DND-41 (cell line): ENCODE results near the gene EIF2S2.

Source experiments
- ATAC-seq: fragments of 200-7000 bp; cut with Tn5 transposase; 3 replicates; pipeline ENCODE4 v1.9.1; 2021; ENCODE audit warnings: low read depth; ENCODE audit not compliant: insufficient read depth
- DNase-seq: peaks from one replicate; pipeline ENCODE4 v3.0.0-alpha.2; 2020
- H2AFZ ChIP-seq: 2 replicates; pipeline ENCODE4 v1.6.0; 2012; ENCODE audit warnings: low read depth, low read length
- H3K27ac ChIP-seq: 2 replicates; pipeline ENCODE4 v1.5.1; 2012; ENCODE audit warnings: low read length, inconsistent platforms
- H3K27me3 ChIP-seq: fragments of 200-600 bp; sonication (generic); 2 replicates; pipeline ENCODE4 v1.6.0; 2012; ENCODE audit warnings: low read length, mild to moderate bottlenecking, inconsistent platforms; ENCODE audit not compliant: insufficient read depth, poor library complexity
- H3K36me3 ChIP-seq: 2 replicates; pipeline ENCODE4 v1.5.1; 2012; ENCODE audit warnings: low read length, inconsistent platforms; ENCODE audit not compliant: insufficient read depth
- H3K4me1 ChIP-seq: 2 replicates; pipeline ENCODE4 v1.5.1; 2012; ENCODE audit warnings: mild to moderate bottlenecking, low read length; ENCODE audit not compliant: insufficient read depth
- H3K4me2 ChIP-seq: 2 replicates; pipeline ENCODE4 v1.6.0; 2012; ENCODE audit warnings: mild to moderate bottlenecking, moderate library complexity, low read length, inconsistent platforms; ENCODE audit not compliant: insufficient read depth
- H3K4me3 ChIP-seq, 2 experiments: fragments of 200-600 bp in 1 of 2; shearing (Covaris generic) in 1 of 2; 2 replicates each; pipeline ENCODE4 v1.5.1; 2012 to 2016; ENCODE audit warnings: inconsistent platforms in 2 of 2, low read length in 2 of 2, mild to moderate bottlenecking in 2 of 2, low read depth in 1 of 2, moderate library complexity in 1 of 2
- H3K79me2 ChIP-seq: 2 replicates; pipeline ENCODE4 v1.6.0; 2012; ENCODE audit warnings: low read length, inconsistent platforms; ENCODE audit not compliant: insufficient read depth
- H3K9ac ChIP-seq: 2 replicates; pipeline ENCODE4 v1.6.0; 2012; ENCODE audit warnings: low read depth, mild to moderate bottlenecking, inconsistent platforms, low read length, moderate library complexity
- H3K9me3 ChIP-seq: 2 replicates; pipeline ENCODE4 v1.5.1; 2012; ENCODE audit warnings: low read length, moderate library complexity, mild to moderate bottlenecking, inconsistent platforms; ENCODE audit not compliant: insufficient read depth, severe bottlenecking
- H4K20me1 ChIP-seq: 2 replicates; pipeline ENCODE4 v1.6.0; 2012; ENCODE audit warnings: low read length; ENCODE audit not compliant: insufficient read depth
- CTCF ChIP-seq: IDR thresholded peaks from 2 replicates; pipeline ENCODE4 v1.5.1; 2012; ENCODE audit warnings: borderline replicate concordance, low read length, moderate library complexity, mild to moderate bottlenecking; ENCODE audit not compliant: poor library complexity, severe bottlenecking; ENCODE audit errors: extremely low read depth
- EZH2 ChIP-seq: IDR thresholded peaks from 3 replicates; pipeline ENCODE4 v1.6.1; 2012; ENCODE audit warnings: borderline replicate concordance, low read depth, mild to moderate bottlenecking, moderate library complexity, low read length, inconsistent platforms; ENCODE audit not compliant: severe bottlenecking

The EIF2S2 gene

GRCh38 chr20:34150306-34151000 is 38.4 kb upstream of the EIF2S2 start:
- Histone ChIP-seq H3K9me3 (no peaks in the 10 kb centered on the region), H3K4me2 (no peak overlapping the region), H4K20me1 (no peaks in the 10 kb centered on the region), H3K27me3 (peaks cover 5% of the 10 kb centered on the region), H3K79me2 (no peaks in the 10 kb centered on the region), H3K4me1 (no peaks in the 10 kb centered on the region), H3K4me3 (no peak overlapping the region), H3K36me3 (no peaks in the 10 kb centered on the region), H2AFZ (no peak overlapping the region), H3K9ac (no peak overlapping the region), H3K27ac (no peak overlapping the region)
- TF ChIP-seq CTCF (no peak), EZH2 (no peak)
- ATAC-seq = no peak
- DNase-seq = no peak

- H4K20me1 ChIP-seq = no peaks in the 10 kb centered on the region
- no peak overlapping the region for H3K4me3 ChIP-seq
- H3K4me1 ChIP-seq = no peaks in the 10 kb centered on the region
- DNase-seq (no peak), ATAC-seq (no peak)
- H3K79me2 ChIP-seq = no peaks in the 10 kb centered on the region
- no peaks in the 10 kb centered on the region for H3K27me3 ChIP-seq
- no peak for TF ChIP-seq EZH2
- TF ChIP-seq CTCF = no peak
- H3K4me2 ChIP-seq = no peak overlapping the region
- H2AFZ ChIP-seq = no peak overlapping the region
- H3K9me3 ChIP-seq = no peaks in the 10 kb centered on the region
- H3K27ac ChIP-seq = no peak overlapping the region
- no peak overlapping the region for H3K9ac ChIP-seq
- no peaks in the 10 kb centered on the region for H3K36me3 ChIP-seq
Observed at GRCh38 chr20:34145280-34145819, 33.3 kb upstream of the EIF2S2 start.

GRCh38 chr20:34143951-34144350 is 31.9 kb upstream of the EIF2S2 start:
- Histone ChIP-seq H3K9me3 (no peaks in the 10 kb centered on the region), H4K20me1 (no peaks in the 10 kb centered on the region), H3K36me3 (no peaks in the 10 kb centered on the region), H3K9ac (no peak overlapping the region), H3K4me3 (no peak overlapping the region), H3K4me2 (no peak overlapping the region), H3K27ac (no peak overlapping the region), H3K79me2 (no peaks in the 10 kb centered on the region), H2AFZ (no peak overlapping the region), H3K4me1 (no peaks in the 10 kb centered on the region), H3K27me3 (no peaks in the 10 kb centered on the region)
- TF ChIP-seq EZH2 (no peak), CTCF (no peak)
- no peak for ATAC-seq
- DNase-seq = no peak
